NCI-H524 treated with DMSO at 0.1 percent for 48 hours (cell line): ENCODE measurements around the gene MAP3K5.
"Not testable (repeated sequence)": the region's sequence is repeated elsewhere in the genome, so short reads cannot be mapped to it uniquely, and the experiment has no call there.

Source experiments
- DNase-seq: peaks from one replicate; lab custom pipeline; 2025; lab: John Stamatoyannopoulos, UW

The MAP3K5 gene

GRCh38 chr6:136791296-136792094 lies 782 bp downstream of the MAP3K5 start:
- peak; percentile 8 for DNase-seq

- DNase-seq, result no peak
These were observed 1.6 kb downstream of the MAP3K5 start for GRCh38 chr6:136790411-136791295.

- DNase-seq, result not testable (repeated sequence)
These were observed 2.8 kb downstream of the MAP3K5 start for GRCh38 chr6:136789440-136789839.

- no peak for DNase-seq
These were observed 4.0 kb downstream of the MAP3K5 start for GRCh38 chr6:136788069-136788902.

- no peak for DNase-seq
These were observed 4.6 kb downstream of the MAP3K5 start for GRCh38 chr6:136787726-136788068.

- no peak for DNase-seq
These were observed 5.6 kb downstream of the MAP3K5 start for GRCh38 chr6:136786658-136787057.

- DNase-seq, result no peak
These were observed 7.1 kb downstream of the MAP3K5 start for GRCh38 chr6:136784910-136785746.

GRCh38 chr6:136784271-136784664 lies 8.0 kb downstream of the MAP3K5 start:
- DNase-seq, result no peak

- no peak for DNase-seq
These were observed 8.6 kb downstream of the MAP3K5 start for GRCh38 chr6:136783495-136784270.

- no peak for DNase-seq
These were observed 9.3 kb downstream of the MAP3K5 start for GRCh38 chr6:136783021-136783420.

- DNase-seq, result no peak
These were observed 10.1 kb downstream of the MAP3K5 start for GRCh38 chr6:136782021-136782770.

GRCh38 chr6:136780972-136781371 lies 11.3 kb downstream of the MAP3K5 start:
- no peak for DNase-seq

- no peak for DNase-seq
These were observed 12.6 kb downstream of the MAP3K5 start for GRCh38 chr6:136779682-136780081.

- no peak for DNase-seq
These were observed 14.6 kb downstream of the MAP3K5 start for GRCh38 chr6:136777651-136778050.

- no peak for DNase-seq
These were observed 16.7 kb downstream of the MAP3K5 start for GRCh38 chr6:136775548-136775947.

GRCh38 chr6:136775081-136775480 lies 17.2 kb downstream of the MAP3K5 start:
- no peak for DNase-seq

GRCh38 chr6:136774228-136775041 lies 17.8 kb downstream of the MAP3K5 start:
- no peak for DNase-seq

GRCh38 chr6:136773473-136773796 lies 18.8 kb downstream of the MAP3K5 start:
- DNase-seq, result no peak
